B cell (primary cell): ENCODE data around the gene SEC24D. TPM values are rescaled to one million over a fixed set of nuclear protein-coding genes. Genes with fewer than 3 reads are reported as not detected.

ENCODE experiments used
- ATAC-seq: fragments of 200-7000 bp; cut with Tn5 transposase; one replicate; pipeline ENCODE4 v1.10.0; 2021; ENCODE audit warnings: low read depth, mild to moderate bottlenecking, moderate number of reproducible peaks, moderate library complexity
- CTCF ChIA-PET: fragments of 350-600 bp; sonication (Branson Sonifier 250); formaldehyde crosslinking; loops from one replicate; lab custom pipeline; 2021; ENCODE audit warnings: antibody characterized with exemption, inconsistent platforms; lab: Charles Lee
- POLR2A ChIA-PET: fragments of 350-600 bp; sonication (Branson Sonifier 250); formaldehyde crosslinking; loops from one replicate; lab custom pipeline; 2021; ENCODE audit warnings: antibody characterized with exemption; lab: Charles Lee
- DNase-seq: peaks from one replicate; pipeline ENCODE4 v3.0.0; 2013
- H2AFZ ChIP-seq: 2 replicates; pipeline ENCODE4 v1.6.1; 2012; ENCODE audit warnings: mild to moderate bottlenecking, low read depth, low read length; ENCODE audit not compliant: insufficient read depth, poor library complexity, severe bottlenecking
- H3K27ac ChIP-seq, 2 donors: 1 replicate in 1 of 2; 2 replicates in 1 of 2; pipeline ENCODE4 v1.5.1; 2012 to 2013; ENCODE audit warnings: low read length in 2 of 2, mild to moderate bottlenecking in 2 of 2, moderate library complexity in 1 of 2
- H3K27me3 ChIP-seq, 4 experiments: fragments of 200-600 bp in 1 of 4; sonication (generic) in 1 of 4; replicated peaks in 1 of 4; 1 replicate in 2 of 4; 2 replicates in 2 of 4; pipeline versions ENCODE4 v1.6.1 to v1.7.0; 2013 to 2016; ENCODE audit warnings: low read length in 3 of 4, mild to moderate bottlenecking in 2 of 4, mixed read lengths in 1 of 4, moderate library complexity in 1 of 4; ENCODE audit not compliant: insufficient read depth in 4 of 4, control insufficient read depth in 3 of 4; ENCODE audit errors: control extremely low read depth in 1 of 4
- H3K36me3 ChIP-seq, 2 experiments: replicated peaks in 1 of 2; 1 replicate in 1 of 2; 2 replicates in 1 of 2; pipeline versions ENCODE4 v1.6.1 to v1.7.1; 2013; ENCODE audit warnings: low read length in 1 of 2; ENCODE audit not compliant: insufficient read depth in 2 of 2, control insufficient read depth in 1 of 2; ENCODE audit errors: control extremely low read depth in 1 of 2, extremely low read depth in 1 of 2
- H3K4me1 ChIP-seq, 2 donors: fragments of 200-600 bp in 1 of 2; sonication (generic) in 1 of 2; 1 replicate in 1 of 2; 2 replicates in 1 of 2; pipeline versions ENCODE4 v1.5.1 to v1.6.1; 2013 to 2017; ENCODE audit warnings: low read length in 2 of 2; ENCODE audit not compliant: control insufficient read depth in 2 of 2, insufficient read depth in 2 of 2
- H3K4me2 ChIP-seq: replicated peaks from 2 replicates; pipeline ENCODE3; 2012; ENCODE audit warnings: mild to moderate bottlenecking, low read depth, low read length; ENCODE audit not compliant: poor library complexity, severe bottlenecking
- H3K4me3 ChIP-seq, 5 experiments: fragments of 200-600 bp in 1 of 5; sonication (generic) in 1 of 5; 1 replicate in 3 of 5; 2 replicates in 2 of 5; pipeline versions ENCODE4 v1.5.1 to v1.7.0; 2011 to 2016; ENCODE audit warnings: low read length in 4 of 5, mild to moderate bottlenecking in 4 of 5, low read depth in 2 of 5, control low read depth in 1 of 5, moderate library complexity in 1 of 5; ENCODE audit not compliant: insufficient read depth in 1 of 5; ENCODE audit errors: control extremely low read depth in 1 of 5, extremely low read depth in 1 of 5
- H3K79me2 ChIP-seq: fragments of 200-600 bp; sonication (generic); one replicate; pipeline ENCODE4 v1.6.0; 2016; ENCODE audit warnings: low read length; ENCODE audit not compliant: control insufficient read depth, insufficient read depth
- H3K9ac ChIP-seq: fragments of 200-600 bp; sonication (generic); 2 replicates; pipeline ENCODE4 v1.6.1; 2017; ENCODE audit warnings: mild to moderate bottlenecking, low read length, moderate library complexity
- H3K9me3 ChIP-seq, 3 donors: one replicate each; pipeline versions ENCODE4 v1.6.1 to v1.7.1; 2013; ENCODE audit warnings: low read length in 2 of 3; ENCODE audit not compliant: control insufficient read depth in 2 of 3, insufficient read depth in 1 of 3; ENCODE audit errors: control extremely low read depth in 1 of 3
- H4K20me1 ChIP-seq: 2 replicates; pipeline ENCODE4 v1.6.0; 2012; ENCODE audit warnings: mild to moderate bottlenecking, low read length; ENCODE audit not compliant: insufficient read depth, control insufficient read depth, poor library complexity, severe bottlenecking
- H3K27ac Mint-ChIP-seq: one replicate; pipeline ENCODE4 v1.8.0; 2021; ENCODE audit warnings: mixed read lengths
- H3K27me3 Mint-ChIP-seq: one replicate; pipeline ENCODE4 v1.8.0; 2021; ENCODE audit warnings: mixed read lengths
- H3K4me1 Mint-ChIP-seq: one replicate; pipeline ENCODE4 v1.8.0; 2021; ENCODE audit warnings: mixed read lengths
- H3K4me3 Mint-ChIP-seq: one replicate; pipeline ENCODE4 v1.8.0; 2021; ENCODE audit warnings: mixed read lengths
- H3K9me3 Mint-ChIP-seq: one replicate; pipeline ENCODE4 v1.8.0; 2022; ENCODE audit warnings: mixed read lengths; ENCODE audit not compliant: insufficient read depth
- CTCF ChIP-seq: fragments of 200-600 bp; IDR thresholded peaks from one replicate; pipeline ENCODE4 v1.8.0; 2022; ENCODE audit warnings: antibody characterized with exemption, mild to moderate bottlenecking
- EZH2 ChIP-seq: IDR thresholded peaks from 2 replicates; pipeline ENCODE4 v1.6.1; 2012; ENCODE audit warnings: borderline replicate concordance, low read depth, mild to moderate bottlenecking, moderate library complexity, low read length; ENCODE audit not compliant: insufficient read depth, poor library complexity, severe bottlenecking
- WGBS: methylation state at CpG from one replicate; pipeline ENCODE4 v1.1.5; 2013; ENCODE audit warnings: missing lambda C conversion rate; ENCODE audit not compliant: insufficient coverage; 5-methylcytosine and 5-hydroxymethylcytosine counted together
- intact Hi-C: fragments of 100-400 bp; cut with micrococcal nuclease; formaldehyde crosslinking; loops from one replicate; pipeline ENCODE4 v1.10.0; 2022
- polyA plus RNA-seq: library from polyadenylated mRNA; depleted of rRNA; stranded (reverse); fragments of >200 nt; gene quantifications from 2 replicates; pipeline ENCODE4 v1.2.3, GENCODE V29; 2012
- total RNA-seq, 2 donors: library from RNA; stranded (reverse); fragments of 120-200 nt in 1 of 2; gene quantifications; 1 replicate in 1 of 2; 2 replicates in 1 of 2; pipeline versions ENCODE4 v1.2.3 to v1.2.4, GENCODE V29; 2013 to 2022

The SEC24D gene
- total and polyA plus RNA-seq, 2 donors (not counting 1 experiment from before 2014, with no cell fraction given), result 7.1 to 15.8 TPM

DNA sequence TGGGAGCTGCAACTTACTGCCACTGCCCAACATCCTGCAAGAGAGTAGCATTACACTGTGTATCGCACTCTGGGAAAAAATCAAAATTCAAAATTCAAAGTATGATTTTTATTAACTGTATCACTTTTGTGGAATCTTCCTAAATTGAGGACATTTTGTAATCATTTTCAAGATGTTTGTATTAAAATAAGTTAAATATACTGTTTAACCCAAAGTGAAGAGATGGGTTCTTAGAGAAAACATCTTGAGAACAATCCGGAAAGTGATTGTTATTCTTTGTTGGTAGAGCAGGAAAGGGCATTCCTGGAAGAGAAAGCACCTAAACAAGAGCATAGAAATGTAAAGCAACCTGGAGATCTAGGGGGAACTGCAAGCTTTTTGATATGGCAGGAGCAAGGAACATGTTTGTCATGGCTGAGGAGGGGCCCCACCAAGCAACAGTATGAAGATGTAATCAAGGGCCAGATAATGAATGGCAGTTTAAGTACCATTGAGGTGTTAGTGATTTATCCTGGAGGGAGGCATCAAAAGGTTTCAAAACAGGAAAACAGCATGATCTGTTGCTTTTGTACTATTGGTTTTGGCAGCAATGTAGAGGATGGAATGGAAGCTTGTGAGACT is 14.1 kb upstream of the SEC24D start:
- no peaks in the 10 kb centered on the region for H3K79me2 ChIP-seq
- Mint-ChIP-seq H3K27ac (peak overlapping the region; percentile 87), H3K4me3 (peak overlapping the region; percentile 94), H3K9me3 (no peaks in the 10 kb centered on the region), H3K4me1 (peaks cover 20% of the 10 kb centered on the region), H3K27me3 (peaks cover 3% of the 10 kb centered on the region)
- peak overlapping the region; percentile 90 for H2AFZ ChIP-seq
- TF ChIP-seq CTCF (no peak), EZH2 (no peak)
- H3K4me2 ChIP-seq, result peak overlapping the region; percentile 78
- POLR2A ChIA-PET, result interaction anchor here (0.6 to 1.5 kb wide), 3 partner anchors 13 to 22 kb away, joined by 3 read pairs; partner anchors contain the start of gene SEC24D
- peaks cover 13 to 14% of the 10 kb centered on the region in 2 donors for H3K4me1 ChIP-seq
- no peaks in the 10 kb centered on the region for H4K20me1 ChIP-seq
- CTCF ChIA-PET, result interaction anchor here (1.2 to 2.8 kb wide), 4 partner anchors 10 to 109 kb away, joined by 3 to 11 read pairs (median 3); no protein-coding TSS in a partner anchor
- intact Hi-C loops, result loop anchor here (1.0 kb wide), 1 partner anchor 14 kb away; the partner anchor contains the start of gene SEC24D
- H3K27me3 ChIP-seq, result peaks cover 0 to 2% (median 0%) of the 10 kb centered on the region in 4 experiments
- peaks cover 0 to 1% (median 0%) of the 10 kb centered on the region in 3 donors for H3K9me3 ChIP-seq
- peak; percentile 17 for ATAC-seq
- no peak for DNase-seq
- H3K9ac ChIP-seq, result peak overlapping the region; percentile 68
- no CpG with 5 or more reads among the region's 2 CpGs for WGBS
- peak overlapping the region; percentile 39 to 90 (median 61) for H3K4me3 ChIP-seq
- H3K27ac ChIP-seq, result peak overlapping the region in 1 of 2 donors; percentile 47
- no peaks in the 10 kb centered on the region for H3K36me3 ChIP-seq

DNA sequence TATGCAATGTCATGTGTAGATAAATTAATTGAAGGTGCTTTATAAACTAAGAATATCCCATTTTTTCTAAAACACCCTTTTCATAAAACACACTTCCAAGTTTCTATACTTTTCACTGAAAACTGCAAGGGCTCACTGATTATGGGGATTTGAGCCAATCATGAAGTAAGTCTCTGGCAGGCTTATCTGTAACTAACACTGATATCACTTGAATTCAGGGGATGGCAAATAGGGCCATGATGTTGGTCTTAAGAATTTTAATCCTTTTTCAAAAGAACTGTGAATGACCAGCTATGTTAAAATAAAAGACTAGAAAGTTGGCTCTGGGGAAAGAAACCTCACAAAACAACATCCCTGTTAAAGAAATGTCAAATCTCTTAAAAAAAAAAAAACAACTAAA is 13.0 kb upstream of the SEC24D start:
- no peak overlapping the region for H3K4me3 ChIP-seq
- H4K20me1 ChIP-seq, result no peaks in the 10 kb centered on the region
- peaks cover 0 to 2% (median 0%) of the 10 kb centered on the region in 4 experiments for H3K27me3 ChIP-seq
- Mint-ChIP-seq H3K4me1 (peaks cover 20% of the 10 kb centered on the region), H3K27me3 (peaks cover 3% of the 10 kb centered on the region), H3K27ac (no peak overlapping the region), H3K4me3 (no peak overlapping the region), H3K9me3 (no peaks in the 10 kb centered on the region)
- H3K36me3 ChIP-seq, result no peaks in the 10 kb centered on the region
- TF ChIP-seq CTCF, result no peak
- TF ChIP-seq EZH2, result no peak
- H3K9ac ChIP-seq, result no peak overlapping the region
- H3K4me1 ChIP-seq, result peaks cover 13 to 14% of the 10 kb centered on the region in 2 donors
- DNase-seq (no peak), ATAC-seq (no peak)
- H3K9me3 ChIP-seq, result peaks cover 0 to 1% (median 0%) of the 10 kb centered on the region in 3 donors
- H2AFZ ChIP-seq, result no peak overlapping the region
- no peak overlapping the region for H3K27ac ChIP-seq
- H3K4me2 ChIP-seq, result no peak overlapping the region
- intact Hi-C loops, result no loop called here
- CTCF ChIA-PET, result interaction anchor here (1.2 to 1.3 kb wide), 2 partner anchors 12 to 87 kb away, joined by 3 to 4 read pairs; no protein-coding TSS in a partner anchor
- POLR2A ChIA-PET, result interaction anchor here (1.5 kb wide), 1 partner anchor 12 kb away, joined by 3 read pairs; the partner anchor contains the start of gene SEC24D
- H3K79me2 ChIP-seq, result no peaks in the 10 kb centered on the region
